H1 (cell line): ENCODE data around the gene GARNL3. TPM values are rescaled to one million over a fixed set of nuclear protein-coding genes. Genes with fewer than 3 reads are reported as not detected.
A peak's percentile ranks its signal among the peaks of the same experiment; 100 is the strongest.

Source experiments
- FOSL1 ChIP-seq: IDR thresholded peaks from 2 replicates; pipeline ENCODE4 v1.6.1; 2011; ENCODE audit warnings: mild to moderate bottlenecking, low read depth, low read length, moderate library complexity; ENCODE audit not compliant: insufficient read depth
- JUND ChIP-seq: IDR thresholded peaks from 2 replicates; pipeline ENCODE4 v1.6.1; 2011; ENCODE audit warnings: mild to moderate bottlenecking, improper control_type of control experiment, low read length
- RNF2 ChIP-seq: fragments of 200-900, 300-1000 bp; sonication (generic); IDR thresholded peaks from 2 replicates; pipeline ENCODE4 v1.7.1; 2016; ENCODE audit warnings: borderline replicate concordance, low read depth, mild to moderate bottlenecking, antibody characterized with exemption, low read length; ENCODE audit not compliant: poor library complexity, severe bottlenecking; ENCODE audit errors: missing control alignments
- SIRT6 ChIP-seq: IDR thresholded peaks from one replicate; pipeline ENCODE4 v1.7.1; 2012; ENCODE audit warnings: low read length, inconsistent platforms
- SP1 ChIP-seq: IDR thresholded peaks from 2 replicates; pipeline ENCODE4 v1.6.1; 2011; ENCODE audit warnings: low read depth, low read length
- SP4 ChIP-seq: IDR thresholded peaks from 2 replicates; pipeline ENCODE4 v1.6.1; 2012; ENCODE audit warnings: low read length, inconsistent platforms
- TAF1 ChIP-seq: IDR thresholded peaks from 2 replicates; pipeline ENCODE4 v1.6.1; 2011; ENCODE audit warnings: mild to moderate bottlenecking, low read depth, low read length
- polyA plus RNA-seq, 7 experiments: library from polyadenylated mRNA; depleted of rRNA in 3 of 7; stranded (reverse) in 5 of 7; unstranded in 2 of 7; fragments of >200 nt in 5 of 7; fragments of 200-250 nt in 2 of 7; gene quantifications; 1 replicate in 5 of 7; 2 replicates in 1 of 7; 4 replicates in 1 of 7; pipeline versions ENCODE4 v1.2.1 to v1.2.3, GENCODE V29; 2011 to 2013; ENCODE audit warnings: missing spikeins in 2 of 7, mixed read lengths in 2 of 7
- total RNA-seq: library from RNA; stranded (reverse); fragmentation: NEBNext Ultra II Directional; extraction: Animal tissue kit (Norgen Biotek cat#: 25700); gene quantifications from 2 replicates; pipeline ENCODE4 v1.2.1, GENCODE V29; 2021
- TF ChIP-seq, protein P1 (sequence below), 3 experiments: IDR thresholded peaks; 1 replicate in 2 of 3; 2 replicates in 1 of 3; pipeline versions ENCODE4 v1.5.1 to v1.6.1; 2011; ENCODE audit warnings: low read length in 3 of 3, mild to moderate bottlenecking in 3 of 3, inconsistent platforms in 2 of 3, low read depth in 1 of 3, moderate library complexity in 1 of 3; ENCODE audit not compliant: insufficient read depth in 1 of 3; ENCODE audit errors: control extremely low read depth in 1 of 3
- TF ChIP-seq, protein P2 (sequence below): fragments of 300-600 bp; sonication (generic); IDR thresholded peaks from 2 replicates; pipeline ENCODE4 v1.7.1; 2012; ENCODE audit warnings: low read length, moderate library complexity, mild to moderate bottlenecking, inconsistent platforms; ENCODE audit not compliant: insufficient replicate concordance

GARNL3 gene
- total and polyA plus RNA-seq, 2 of the 8 experiments (the other 6 are each of a cell fraction or from before 2014, with no cell fraction given) = 6.5 to 18.3 TPM

DNA sequence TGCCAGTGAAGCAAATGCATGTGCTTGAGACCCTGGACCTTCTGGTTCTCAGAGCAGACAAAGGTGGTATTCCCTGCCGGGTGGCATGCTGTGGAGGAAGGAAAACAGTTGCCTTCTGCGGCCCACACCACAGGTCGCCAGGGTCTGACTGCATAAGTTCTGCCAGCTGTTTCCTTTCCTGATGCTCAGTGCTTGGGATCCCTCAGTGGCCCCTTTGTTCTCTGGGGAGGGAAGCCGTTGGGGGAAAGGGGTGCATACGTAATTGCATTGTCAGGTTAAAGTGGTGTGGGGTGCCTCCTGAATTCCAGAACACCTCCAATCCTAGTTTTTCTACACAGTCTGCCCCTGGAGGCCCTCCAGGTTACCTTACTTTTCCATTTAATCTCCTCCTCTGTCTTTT, 89.3 kb downstream of the GARNL3 start (continued):
- TF ChIP-seq, protein P1, sequence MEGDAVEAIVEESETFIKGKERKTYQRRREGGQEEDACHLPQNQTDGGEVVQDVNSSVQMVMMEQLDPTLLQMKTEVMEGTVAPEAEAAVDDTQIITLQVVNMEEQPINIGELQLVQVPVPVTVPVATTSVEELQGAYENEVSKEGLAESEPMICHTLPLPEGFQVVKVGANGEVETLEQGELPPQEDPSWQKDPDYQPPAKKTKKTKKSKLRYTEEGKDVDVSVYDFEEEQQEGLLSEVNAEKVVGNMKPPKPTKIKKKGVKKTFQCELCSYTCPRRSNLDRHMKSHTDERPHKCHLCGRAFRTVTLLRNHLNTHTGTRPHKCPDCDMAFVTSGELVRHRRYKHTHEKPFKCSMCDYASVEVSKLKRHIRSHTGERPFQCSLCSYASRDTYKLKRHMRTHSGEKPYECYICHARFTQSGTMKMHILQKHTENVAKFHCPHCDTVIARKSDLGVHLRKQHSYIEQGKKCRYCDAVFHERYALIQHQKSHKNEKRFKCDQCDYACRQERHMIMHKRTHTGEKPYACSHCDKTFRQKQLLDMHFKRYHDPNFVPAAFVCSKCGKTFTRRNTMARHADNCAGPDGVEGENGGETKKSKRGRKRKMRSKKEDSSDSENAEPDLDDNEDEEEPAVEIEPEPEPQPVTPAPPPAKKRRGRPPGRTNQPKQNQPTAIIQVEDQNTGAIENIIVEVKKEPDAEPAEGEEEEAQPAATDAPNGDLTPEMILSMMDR (IDR thresholded peaks at IDR 0.05; ENCODE audit: control extremely low read depth in 1 of 3, insufficient read depth in 1 of 3, low read depth in 1 of 3, low read length in 3 of 3) = no peak
- TF ChIP-seq SP4 = no peak
- peak; percentile 84 for TF ChIP-seq SP1
- TF ChIP-seq SIRT6 = no peak
- no peak for TF ChIP-seq FOSL1
- no peak for TF ChIP-seq RNF2
- TF ChIP-seq, protein P2, sequence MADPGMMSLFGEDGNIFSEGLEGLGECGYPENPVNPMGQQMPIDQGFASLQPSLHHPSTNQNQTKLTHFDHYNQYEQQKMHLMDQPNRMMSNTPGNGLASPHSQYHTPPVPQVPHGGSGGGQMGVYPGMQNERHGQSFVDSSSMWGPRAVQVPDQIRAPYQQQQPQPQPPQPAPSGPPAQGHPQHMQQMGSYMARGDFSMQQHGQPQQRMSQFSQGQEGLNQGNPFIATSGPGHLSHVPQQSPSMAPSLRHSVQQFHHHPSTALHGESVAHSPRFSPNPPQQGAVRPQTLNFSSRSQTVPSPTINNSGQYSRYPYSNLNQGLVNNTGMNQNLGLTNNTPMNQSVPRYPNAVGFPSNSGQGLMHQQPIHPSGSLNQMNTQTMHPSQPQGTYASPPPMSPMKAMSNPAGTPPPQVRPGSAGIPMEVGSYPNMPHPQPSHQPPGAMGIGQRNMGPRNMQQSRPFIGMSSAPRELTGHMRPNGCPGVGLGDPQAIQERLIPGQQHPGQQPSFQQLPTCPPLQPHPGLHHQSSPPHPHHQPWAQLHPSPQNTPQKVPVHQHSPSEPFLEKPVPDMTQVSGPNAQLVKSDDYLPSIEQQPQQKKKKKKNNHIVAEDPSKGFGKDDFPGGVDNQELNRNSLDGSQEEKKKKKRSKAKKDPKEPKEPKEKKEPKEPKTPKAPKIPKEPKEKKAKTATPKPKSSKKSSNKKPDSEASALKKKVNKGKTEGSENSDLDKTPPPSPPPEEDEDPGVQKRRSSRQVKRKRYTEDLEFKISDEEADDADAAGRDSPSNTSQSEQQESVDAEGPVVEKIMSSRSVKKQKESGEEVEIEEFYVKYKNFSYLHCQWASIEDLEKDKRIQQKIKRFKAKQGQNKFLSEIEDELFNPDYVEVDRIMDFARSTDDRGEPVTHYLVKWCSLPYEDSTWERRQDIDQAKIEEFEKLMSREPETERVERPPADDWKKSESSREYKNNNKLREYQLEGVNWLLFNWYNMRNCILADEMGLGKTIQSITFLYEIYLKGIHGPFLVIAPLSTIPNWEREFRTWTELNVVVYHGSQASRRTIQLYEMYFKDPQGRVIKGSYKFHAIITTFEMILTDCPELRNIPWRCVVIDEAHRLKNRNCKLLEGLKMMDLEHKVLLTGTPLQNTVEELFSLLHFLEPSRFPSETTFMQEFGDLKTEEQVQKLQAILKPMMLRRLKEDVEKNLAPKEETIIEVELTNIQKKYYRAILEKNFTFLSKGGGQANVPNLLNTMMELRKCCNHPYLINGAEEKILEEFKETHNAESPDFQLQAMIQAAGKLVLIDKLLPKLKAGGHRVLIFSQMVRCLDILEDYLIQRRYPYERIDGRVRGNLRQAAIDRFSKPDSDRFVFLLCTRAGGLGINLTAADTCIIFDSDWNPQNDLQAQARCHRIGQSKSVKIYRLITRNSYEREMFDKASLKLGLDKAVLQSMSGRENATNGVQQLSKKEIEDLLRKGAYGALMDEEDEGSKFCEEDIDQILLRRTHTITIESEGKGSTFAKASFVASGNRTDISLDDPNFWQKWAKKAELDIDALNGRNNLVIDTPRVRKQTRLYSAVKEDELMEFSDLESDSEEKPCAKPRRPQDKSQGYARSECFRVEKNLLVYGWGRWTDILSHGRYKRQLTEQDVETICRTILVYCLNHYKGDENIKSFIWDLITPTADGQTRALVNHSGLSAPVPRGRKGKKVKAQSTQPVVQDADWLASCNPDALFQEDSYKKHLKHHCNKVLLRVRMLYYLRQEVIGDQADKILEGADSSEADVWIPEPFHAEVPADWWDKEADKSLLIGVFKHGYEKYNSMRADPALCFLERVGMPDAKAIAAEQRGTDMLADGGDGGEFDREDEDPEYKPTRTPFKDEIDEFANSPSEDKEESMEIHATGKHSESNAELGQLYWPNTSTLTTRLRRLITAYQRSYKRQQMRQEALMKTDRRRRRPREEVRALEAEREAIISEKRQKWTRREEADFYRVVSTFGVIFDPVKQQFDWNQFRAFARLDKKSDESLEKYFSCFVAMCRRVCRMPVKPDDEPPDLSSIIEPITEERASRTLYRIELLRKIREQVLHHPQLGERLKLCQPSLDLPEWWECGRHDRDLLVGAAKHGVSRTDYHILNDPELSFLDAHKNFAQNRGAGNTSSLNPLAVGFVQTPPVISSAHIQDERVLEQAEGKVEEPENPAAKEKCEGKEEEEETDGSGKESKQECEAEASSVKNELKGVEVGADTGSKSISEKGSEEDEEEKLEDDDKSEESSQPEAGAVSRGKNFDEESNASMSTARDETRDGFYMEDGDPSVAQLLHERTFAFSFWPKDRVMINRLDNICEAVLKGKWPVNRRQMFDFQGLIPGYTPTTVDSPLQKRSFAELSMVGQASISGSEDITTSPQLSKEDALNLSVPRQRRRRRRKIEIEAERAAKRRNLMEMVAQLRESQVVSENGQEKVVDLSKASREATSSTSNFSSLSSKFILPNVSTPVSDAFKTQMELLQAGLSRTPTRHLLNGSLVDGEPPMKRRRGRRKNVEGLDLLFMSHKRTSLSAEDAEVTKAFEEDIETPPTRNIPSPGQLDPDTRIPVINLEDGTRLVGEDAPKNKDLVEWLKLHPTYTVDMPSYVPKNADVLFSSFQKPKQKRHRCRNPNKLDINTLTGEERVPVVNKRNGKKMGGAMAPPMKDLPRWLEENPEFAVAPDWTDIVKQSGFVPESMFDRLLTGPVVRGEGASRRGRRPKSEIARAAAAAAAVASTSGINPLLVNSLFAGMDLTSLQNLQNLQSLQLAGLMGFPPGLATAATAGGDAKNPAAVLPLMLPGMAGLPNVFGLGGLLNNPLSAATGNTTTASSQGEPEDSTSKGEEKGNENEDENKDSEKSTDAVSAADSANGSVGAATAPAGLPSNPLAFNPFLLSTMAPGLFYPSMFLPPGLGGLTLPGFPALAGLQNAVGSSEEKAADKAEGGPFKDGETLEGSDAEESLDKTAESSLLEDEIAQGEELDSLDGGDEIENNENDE = no peak
- TF ChIP-seq JUND = peak; percentile 51; the same call in 1 of the 2 replicates
- TF ChIP-seq TAF1 = peak; percentile 60; the same call in 1 of the 2 replicates
